Subcutaneous abdominal adipose tissue (tissue), 5 donors: Measurements from ENCODE around the gene MCF2L2.

Source experiments
- H3K27ac ChIP-seq: one replicate; pipeline ENCODE4 v1.7.0; 2013; ENCODE audit warnings: low read depth, mild to moderate bottlenecking, inconsistent platforms, low read length, moderate library complexity
- H3K27me3 ChIP-seq, 5 donors: one replicate each; pipeline ENCODE4 v1.7.0; 2013; ENCODE audit warnings: low read length in 5 of 5, inconsistent platforms in 1 of 5; ENCODE audit not compliant: control insufficient read depth in 5 of 5, insufficient read depth in 4 of 5
- H3K36me3 ChIP-seq, 5 donors: one replicate each; pipeline ENCODE4 v1.7.0; 2013; ENCODE audit warnings: low read length in 5 of 5; ENCODE audit not compliant: control insufficient read depth in 5 of 5, insufficient read depth in 5 of 5
- H3K4me1 ChIP-seq, 5 donors: one replicate each; pipeline ENCODE4 v1.7.0; 2013; ENCODE audit warnings: low read length in 5 of 5, mild to moderate bottlenecking in 3 of 5, moderate library complexity in 1 of 5; ENCODE audit not compliant: control insufficient read depth in 5 of 5, insufficient read depth in 5 of 5
- H3K4me3 ChIP-seq, 5 donors: one replicate each; pipeline ENCODE4 v1.7.0; 2013; ENCODE audit warnings: low read length in 5 of 5, low read depth in 1 of 5
- H3K9ac ChIP-seq, 5 donors: one replicate each; pipeline ENCODE4 v1.7.0; 2013; ENCODE audit warnings: low read length in 5 of 5, mild to moderate bottlenecking in 4 of 5, moderate library complexity in 3 of 5
- H3K9me3 ChIP-seq, 5 donors: one replicate each; pipeline ENCODE4 v1.7.0; 2013; ENCODE audit warnings: low read length in 5 of 5; ENCODE audit not compliant: control insufficient read depth in 5 of 5
- donor health status: healthy.
- donor health status: healthy.
- donor health status: healthy.
- donor health status: healthy.
- donor health status: healthy.

The MCF2L2 gene

GRCh38 chr3:183387797-183388196 lies 40.6 kb downstream of the MCF2L2 start:
- H3K9ac ChIP-seq: no peak overlapping the region
- H3K4me1 ChIP-seq: peaks cover 0 to 19% (median 4%) of the 10 kb centered on the region in 5 donors
- no peak overlapping the region for H3K4me3 ChIP-seq

GRCh38 chr3:183386651-183387050 lies 41.8 kb downstream of the MCF2L2 start:
- Histone ChIP-seq H3K36me3 (no peaks in the 10 kb centered on the region), H3K9ac (no peak overlapping the region), H3K9me3 (no peaks in the 10 kb centered on the region), H3K4me3 (no peak overlapping the region), H3K27ac (no peak overlapping the region), H3K4me1 (peaks cover 0 to 10% (median 4%) of the 10 kb centered on the region in 5 donors), H3K27me3 (no peaks in the 10 kb centered on the region)

More at GRCh38 chr3:183387797-183388196, 40.6 kb downstream of the MCF2L2 start:
- Histone ChIP-seq H3K27me3 (no peaks in the 10 kb centered on the region), H3K27ac (no peak overlapping the region), H3K36me3 (no peaks in the 10 kb centered on the region), H3K9me3 (no peaks in the 10 kb centered on the region)

- Histone ChIP-seq H3K27ac (no peak overlapping the region), H3K27me3 (no peaks in the 10 kb centered on the region), H3K4me1 (peaks cover 0 to 10% (median 7%) of the 10 kb centered on the region in 5 donors), H3K4me3 (peak overlapping the region in 1 of 5 donors; percentile 0), H3K36me3 (no peaks in the 10 kb centered on the region), H3K9me3 (no peaks in the 10 kb centered on the region), H3K9ac (no peak overlapping the region)
Observed at GRCh38 chr3:183385698-183386613, 42.5 kb downstream of the MCF2L2 start.

- Histone ChIP-seq H3K36me3 (no peaks in the 10 kb centered on the region), H3K4me1 (peaks cover 0 to 10% (median 7%) of the 10 kb centered on the region in 5 donors), H3K27me3 (no peaks in the 10 kb centered on the region), H3K4me3 (no peak overlapping the region), H3K9me3 (no peaks in the 10 kb centered on the region), H3K27ac (no peak overlapping the region), H3K9ac (no peak overlapping the region)
Observed at GRCh38 chr3:183381673-183382072, 46.7 kb downstream of the MCF2L2 start.

GRCh38 chr3:183381179-183381578 lies 47.2 kb downstream of the MCF2L2 start:
- Histone ChIP-seq H3K4me1 (peaks cover 0 to 9% (median 7%) of the 10 kb centered on the region in 5 donors), H3K27ac (no peak overlapping the region), H3K9ac (no peak overlapping the region), H3K27me3 (no peaks in the 10 kb centered on the region), H3K9me3 (no peaks in the 10 kb centered on the region), H3K4me3 (no peak overlapping the region), H3K36me3 (no peaks in the 10 kb centered on the region)

GRCh38 chr3:183378951-183379350 lies 49.5 kb downstream of the MCF2L2 start:
- Histone ChIP-seq H3K4me1 (peaks cover 0 to 8% (median 0%) of the 10 kb centered on the region in 5 donors), H3K36me3 (no peaks in the 10 kb centered on the region), H3K27me3 (no peaks in the 10 kb centered on the region), H3K9me3 (no peaks in the 10 kb centered on the region), H3K9ac (no peak overlapping the region), H3K27ac (no peak overlapping the region), H3K4me3 (no peak overlapping the region)

GRCh38 chr3:183378545-183378944 lies 49.9 kb downstream of the MCF2L2 start:
- Histone ChIP-seq H3K27me3 (no peaks in the 10 kb centered on the region), H3K9me3 (no peaks in the 10 kb centered on the region), H3K4me3 (no peak overlapping the region), H3K4me1 (peaks cover 0 to 8% (median 0%) of the 10 kb centered on the region in 5 donors), H3K36me3 (no peaks in the 10 kb centered on the region), H3K27ac (no peak overlapping the region), H3K9ac (no peak overlapping the region)

GRCh38 chr3:183378008-183378407 lies 50.4 kb downstream of the MCF2L2 start:
- Histone ChIP-seq H3K36me3 (no peaks in the 10 kb centered on the region), H3K4me1 (peaks cover 0 to 8% (median 0%) of the 10 kb centered on the region in 5 donors), H3K27ac (no peak overlapping the region), H3K4me3 (no peak overlapping the region), H3K9ac (no peak overlapping the region), H3K9me3 (no peaks in the 10 kb centered on the region), H3K27me3 (no peaks in the 10 kb centered on the region)

- Histone ChIP-seq H3K27me3 (no peaks in the 10 kb centered on the region), H3K4me1 (peaks cover 0 to 8% (median 0%) of the 10 kb centered on the region in 5 donors), H3K9ac (no peak overlapping the region), H3K36me3 (no peaks in the 10 kb centered on the region), H3K27ac (no peak overlapping the region), H3K4me3 (no peak overlapping the region), H3K9me3 (no peaks in the 10 kb centered on the region)
Observed at GRCh38 chr3:183377307-183377959, 51.0 kb downstream of the MCF2L2 start.

GRCh38 chr3:183375787-183376186 lies 52.6 kb downstream of the MCF2L2 start:
- Histone ChIP-seq H3K36me3 (no peaks in the 10 kb centered on the region), H3K9me3 (no peaks in the 10 kb centered on the region), H3K27me3 (no peaks in the 10 kb centered on the region), H3K4me3 (no peak overlapping the region), H3K27ac (no peak overlapping the region), H3K9ac (no peak overlapping the region), H3K4me1 (peaks cover 0 to 5% (median 0%) of the 10 kb centered on the region in 5 donors)
